ENCODE results near the gene AMN1. TPM values are rescaled to one million over a fixed set of nuclear protein-coding genes. Genes with fewer than 3 reads are reported as not detected.

Gene AMN1
- total RNA-seq, 2 donors from 2014 or later, result 12.8 to 27.2 TPM

DNA sequence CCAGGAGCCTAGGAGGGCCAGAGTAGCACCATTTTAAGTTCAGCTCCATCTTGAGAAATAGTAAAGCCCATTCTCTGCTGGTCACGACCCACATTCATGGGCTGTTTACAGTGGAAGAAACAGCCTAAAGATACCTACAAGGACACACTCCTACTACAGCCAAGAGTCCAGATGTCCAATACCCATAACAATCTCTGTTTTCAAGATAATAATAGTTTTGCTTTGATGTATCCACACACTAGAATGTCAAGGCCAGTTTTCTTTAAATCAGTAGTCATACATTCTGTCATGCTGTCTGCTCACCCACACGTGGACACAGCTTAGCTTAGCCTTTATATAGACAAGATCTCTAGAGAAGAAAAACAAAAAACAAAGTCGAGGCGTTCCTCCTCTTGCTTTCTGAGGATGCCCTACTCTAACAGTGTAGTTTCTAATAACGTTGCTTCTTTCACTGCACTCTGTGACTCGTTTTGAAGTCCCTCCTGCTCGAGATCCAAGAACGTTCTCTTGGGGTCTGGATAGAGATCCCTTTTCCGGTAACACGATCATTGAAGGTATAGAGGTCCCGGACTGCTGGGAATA, 87.2 kb downstream of the AMN1 start:
- no peaks in the 10 kb centered on the region for H3K4me1 ChIP-seq (ENCODE audit: control insufficient read depth in 1 of 2, low read depth in 2 of 2)
- H3K27ac ChIP-seq, result no peak overlapping the region
- no peaks in the 10 kb centered on the region for H3K9me3 ChIP-seq
- no peaks in the 10 kb centered on the region for H3K36me3 ChIP-seq
- TF ChIP-seq, protein P1, sequence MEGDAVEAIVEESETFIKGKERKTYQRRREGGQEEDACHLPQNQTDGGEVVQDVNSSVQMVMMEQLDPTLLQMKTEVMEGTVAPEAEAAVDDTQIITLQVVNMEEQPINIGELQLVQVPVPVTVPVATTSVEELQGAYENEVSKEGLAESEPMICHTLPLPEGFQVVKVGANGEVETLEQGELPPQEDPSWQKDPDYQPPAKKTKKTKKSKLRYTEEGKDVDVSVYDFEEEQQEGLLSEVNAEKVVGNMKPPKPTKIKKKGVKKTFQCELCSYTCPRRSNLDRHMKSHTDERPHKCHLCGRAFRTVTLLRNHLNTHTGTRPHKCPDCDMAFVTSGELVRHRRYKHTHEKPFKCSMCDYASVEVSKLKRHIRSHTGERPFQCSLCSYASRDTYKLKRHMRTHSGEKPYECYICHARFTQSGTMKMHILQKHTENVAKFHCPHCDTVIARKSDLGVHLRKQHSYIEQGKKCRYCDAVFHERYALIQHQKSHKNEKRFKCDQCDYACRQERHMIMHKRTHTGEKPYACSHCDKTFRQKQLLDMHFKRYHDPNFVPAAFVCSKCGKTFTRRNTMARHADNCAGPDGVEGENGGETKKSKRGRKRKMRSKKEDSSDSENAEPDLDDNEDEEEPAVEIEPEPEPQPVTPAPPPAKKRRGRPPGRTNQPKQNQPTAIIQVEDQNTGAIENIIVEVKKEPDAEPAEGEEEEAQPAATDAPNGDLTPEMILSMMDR (IDR thresholded peaks at IDR 0.05), result no peak
- no peak overlapping the region for H3K4me3 ChIP-seq
- DNase-seq (ENCODE audit: low spot score) (no peak), ATAC-seq (ENCODE audit: insufficient number of reproducible peaks, low FRiP score, low read depth) (no peak)
- no peaks in the 10 kb centered on the region for H3K27me3 ChIP-seq (replicated peaks; ENCODE audit: insufficient read depth)

GRCh38 chr12:31634620-31635019, 94.2 kb downstream of the AMN1 start:
- ATAC-seq (ENCODE audit: insufficient number of reproducible peaks, low FRiP score, low read depth), result no peak
- no peak for DNase-seq (ENCODE audit: low spot score)
- H3K4me1 ChIP-seq (ENCODE audit: control insufficient read depth in 1 of 2, low read depth in 2 of 2), result peaks cover 0 to 8% of the 10 kb centered on the region in 2 donors
- no peak overlapping the region for H3K4me3 ChIP-seq
- no peaks in the 10 kb centered on the region for H3K27me3 ChIP-seq (replicated peaks; ENCODE audit: insufficient read depth)
- H3K27ac ChIP-seq, result no peak overlapping the region
- H3K9me3 ChIP-seq, result no peaks in the 10 kb centered on the region
- H3K36me3 ChIP-seq, result no peaks in the 10 kb centered on the region
- TF ChIP-seq, protein P1 (IDR thresholded peaks at IDR 0.05), result no peak

GRCh38 chr12:31633464-31633863, 95.4 kb downstream of the AMN1 start:
- Histone ChIP-seq H3K36me3 (no peaks in the 10 kb centered on the region), H3K9me3 (no peaks in the 10 kb centered on the region), H3K4me1 (ENCODE audit: control insufficient read depth in 1 of 2, low read depth in 2 of 2) (peaks cover 0 to 11% of the 10 kb centered on the region in 2 donors), H3K27ac (no peak overlapping the region), H3K27me3 (replicated peaks; ENCODE audit: insufficient read depth) (no peaks in the 10 kb centered on the region), H3K4me3 (no peak overlapping the region)
- ATAC-seq (ENCODE audit: insufficient number of reproducible peaks, low FRiP score, low read depth) (no peak), DNase-seq (ENCODE audit: low spot score) (no peak)
- TF ChIP-seq, protein P1 (IDR thresholded peaks at IDR 0.05), result no peak

DNA sequence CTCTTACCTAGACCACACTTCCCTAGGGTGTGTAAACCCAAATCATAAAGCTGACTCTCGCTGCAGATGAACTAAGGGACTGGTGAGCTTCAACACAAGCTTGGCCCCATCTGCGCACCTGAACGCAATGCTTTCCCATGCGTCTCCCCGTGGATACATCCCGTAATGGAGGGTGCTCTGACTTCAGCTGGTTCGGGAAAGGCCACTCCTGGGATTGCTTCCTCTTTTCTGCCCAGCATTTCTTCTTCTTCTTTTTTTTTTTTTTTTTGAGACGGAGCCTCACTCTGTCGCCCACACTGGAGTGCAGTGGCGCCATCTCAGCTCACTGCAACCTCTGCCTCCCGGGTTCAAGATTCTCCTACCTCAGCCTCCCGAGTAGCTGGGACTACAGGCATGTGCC, 97.0 kb downstream of the AMN1 start:
- Histone ChIP-seq H3K4me1 (ENCODE audit: control insufficient read depth in 1 of 2, low read depth in 2 of 2) (peaks cover 0 to 11% of the 10 kb centered on the region in 2 donors), H3K36me3 (no peaks in the 10 kb centered on the region), H3K4me3 (no peak overlapping the region), H3K27ac (no peak overlapping the region), H3K9me3 (no peaks in the 10 kb centered on the region), H3K27me3 (replicated peaks; ENCODE audit: insufficient read depth) (no peaks in the 10 kb centered on the region)
- ATAC-seq (ENCODE audit: insufficient number of reproducible peaks, low FRiP score, low read depth) (no peak), DNase-seq (ENCODE audit: low spot score) (no peak)
- TF ChIP-seq, protein P1 (IDR thresholded peaks at IDR 0.05), result no peak

- Histone ChIP-seq H3K36me3 (no peaks in the 10 kb centered on the region), H3K27ac (no peak overlapping the region), H3K4me3 (no peak overlapping the region), H3K9me3 (no peaks in the 10 kb centered on the region), H3K27me3 (replicated peaks; ENCODE audit: insufficient read depth) (no peaks in the 10 kb centered on the region), H3K4me1 (ENCODE audit: control insufficient read depth in 1 of 2, low read depth in 2 of 2) (peaks cover 0 to 11% of the 10 kb centered on the region in 2 donors)
- ATAC-seq (ENCODE audit: insufficient number of reproducible peaks, low FRiP score, low read depth), result no peak
- TF ChIP-seq, protein P1 (IDR thresholded peaks at IDR 0.05), result no peak
- DNase-seq (ENCODE audit: low spot score), result no peak
These were observed 97.6 kb downstream of the AMN1 start for GRCh38 chr12:31631023-31631724.

Measured in thoracic aorta (tissue), 2 donors.